A673 (cell line): ENCODE data around the gene SLU7.

Experiments
- CTCF ChIP-seq: fragments of 300-800, 200-600 bp; sonication (generic); conservative IDR thresholded peaks from 2 replicates; pipeline ENCODE4 v1.5.1; 2017; ENCODE audit warnings: low read depth, mild to moderate bottlenecking, antibody characterized with exemption, low read length, moderate library complexity, mixed read lengths
- EZH2 ChIP-seq: fragments of 200-600 bp; sonication (generic); IDR thresholded peaks from 2 replicates; pipeline ENCODE4 v1.6.1; 2017; ENCODE audit warnings: borderline replicate concordance, low read depth, mild to moderate bottlenecking, mixed read lengths, antibody characterized with exemption, low read length; ENCODE audit not compliant: poor library complexity, severe bottlenecking

GRCh38 chr5:160379511-160379910 is 39.4 kb downstream of the SLU7 start:
- TF ChIP-seq EZH2 (no peak), CTCF (no peak)
